Right ventricle myocardium superior (tissue), 1 donor: ENCODE measurements around the gene EDA. TPM values are rescaled to one million over a fixed set of nuclear protein-coding genes. Genes with fewer than 3 reads are reported as not detected.

Source experiments
- ATAC-seq: fragments of 200-7000 bp; cut with Tn5 transposase; one replicate; pipeline ENCODE4 v1.9.1; 2020; ENCODE audit warnings: mild to moderate bottlenecking; ENCODE audit not compliant: poor library complexity
- DNase-seq: peaks from one replicate; pipeline ENCODE4 v3.0.0-alpha.2; 2020
- intact Hi-C: fragments of 100-400 bp; cut with DNase I; formaldehyde crosslinking; loops from one replicate; pipeline ENCODE4 v1.11.2; 2022
- total RNA-seq: library from RNA; stranded (reverse); fragmentation: NEBNext Ultra II Directional; extraction: Animal tissue kit (Norgen Biotek cat#: 25700); gene quantifications from one replicate; pipeline ENCODE4 v1.2.1, GENCODE V29; 2021
- donor health status: DM: no; HTN: yes; CAD: no; lungs with severe emphysema.

Gene EDA
- total RNA-seq, 1 donor from 2014 or later, result 11.1 TPM

GRCh38 chrX:70041993-70042392 lies 426.1 kb downstream of the EDA start:
- DNase-seq (no peak), ATAC-seq (no peak)
- intact Hi-C loops, result no loop called here

- DNase-seq (no peak), ATAC-seq (no peak)
- intact Hi-C loops, result no loop called here
Observed at GRCh38 chrX:70042399-70043371, 426.8 kb downstream of the EDA start.

- DNase-seq (no peak), ATAC-seq (no peak)
- intact Hi-C loops, result no loop called here
Observed at GRCh38 chrX:70043685-70044084, 427.8 kb downstream of the EDA start.

- ATAC-seq (no peak), DNase-seq (no peak)
- intact Hi-C loops, result no loop called here
Observed at GRCh38 chrX:70044541-70045245, 428.8 kb downstream of the EDA start.

GRCh38 chrX:70046978-70047377 lies 431.1 kb downstream of the EDA start:
- DNase-seq (no peak), ATAC-seq (no peak)
- intact Hi-C loops, result no loop called here

- ATAC-seq (no peak), DNase-seq (no peak)
- intact Hi-C loops, result no loop called here
Observed at GRCh38 chrX:70049406-70049805, 433.5 kb downstream of the EDA start.

- intact Hi-C loops, result no loop called here
- ATAC-seq (no peak), DNase-seq (no peak)
Observed at GRCh38 chrX:70049925-70050324, 434.0 kb downstream of the EDA start, which contains the start of gene AWAT2. Gene AWAT2, minus strand, starts transcription at chrX:70049938. Its CDS starts 6 bp downstream, at chrX:70049932.

- DNase-seq, result peak; percentile 44
- no peak for ATAC-seq
- intact Hi-C loops, result no loop called here
Observed at GRCh38 chrX:70052895-70053615, 437.1 kb downstream of the EDA start.

- ATAC-seq (no peak), DNase-seq (no peak)
- intact Hi-C loops, result no loop called here
Observed at GRCh38 chrX:70054391-70054790, 438.5 kb downstream of the EDA start.

GRCh38 chrX:70062076-70062475 lies 446.2 kb downstream of the EDA start, which contains the start of gene OTUD6A:
Gene OTUD6A, plus strand, starts transcription at chrX:70062457. Its CDS starts 68 bp downstream, at chrX:70062525.
- intact Hi-C loops, result no loop called here
- no peak for DNase-seq
- ATAC-seq, result no peak

- DNase-seq (no peak), ATAC-seq (no peak)
- intact Hi-C loops, result no loop called here
Observed at GRCh38 chrX:70062961-70063550, 447.1 kb downstream of the EDA start.

- DNase-seq (no peak), ATAC-seq (no peak)
- intact Hi-C loops, result no loop called here
Observed at GRCh38 chrX:70066646-70067045, 450.7 kb downstream of the EDA start.

- intact Hi-C loops, result no loop called here
- no peak for ATAC-seq
- no peak for DNase-seq
Observed at GRCh38 chrX:70079297-70079696, 463.4 kb downstream of the EDA start.

GRCh38 chrX:70079870-70080269 lies 464.0 kb downstream of the EDA start:
- DNase-seq (no peak), ATAC-seq (no peak)
- intact Hi-C loops, result no loop called here

GRCh38 chrX:70082723-70083122 lies 466.8 kb downstream of the EDA start:
- ATAC-seq (no peak), DNase-seq (no peak)
- intact Hi-C loops, result no loop called here

- intact Hi-C loops, result no loop called here
- ATAC-seq (peak; percentile 39), DNase-seq (no peak)
Observed at GRCh38 chrX:70084592-70085240, 468.8 kb downstream of the EDA start.

GRCh38 chrX:70087857-70088630 lies 472.1 kb downstream of the EDA start:
- intact Hi-C loops, result no loop called here
- DNase-seq, result no peak
- peak; percentile 70 for ATAC-seq

GRCh38 chrX:70088751-70089150 lies 472.8 kb downstream of the EDA start:
- intact Hi-C loops, result no loop called here
- DNase-seq (no peak), ATAC-seq (no peak)
